Neural crest cell (in vitro differentiated cells): ENCODE measurements around the gene SIGLEC7. TPM values are rescaled to one million over a fixed set of nuclear protein-coding genes. Genes with fewer than 3 reads are reported as not detected.

Source experiments
- DNase-seq: peaks from one replicate; pipeline ENCODE4 v3.0.0; 2021; ENCODE audit warnings: low read depth, mixed read lengths, low spot score
- H3K27ac Mint-ChIP-seq: one replicate; pipeline ENCODE4 v1.8.0; 2021; ENCODE audit warnings: mild to moderate bottlenecking, mixed read lengths; ENCODE audit not compliant: unreplicated experiment
- H3K27me3 Mint-ChIP-seq: 2 replicates; pipeline ENCODE4 v1.8.0; 2021; ENCODE audit warnings: low read depth, mild to moderate bottlenecking, mixed read lengths
- H3K36me3 Mint-ChIP-seq: 2 replicates; pipeline ENCODE4 v1.8.0; 2021; ENCODE audit warnings: low read depth, mild to moderate bottlenecking, mixed read lengths
- H3K4me1 Mint-ChIP-seq: 2 replicates; pipeline ENCODE4 v1.8.0; 2021; ENCODE audit warnings: mixed read lengths
- H3K4me3 Mint-ChIP-seq: one replicate; pipeline ENCODE4 v1.8.0; 2021; ENCODE audit warnings: mild to moderate bottlenecking, mixed read lengths
- H3K9me3 Mint-ChIP-seq: 2 replicates; pipeline ENCODE4 v1.8.0; 2021; ENCODE audit warnings: mixed read lengths
- total RNA-seq: library from RNA; stranded (reverse); gene quantifications from 2 replicates; pipeline ENCODE4 v1.2.1, GENCODE V29; 2021
- TF ChIP-seq, protein P1 (sequence below): fragments of 200-600 bp; sonication (generic); conservative IDR thresholded peaks from 2 replicates; pipeline ENCODE4 v1.5.0; 2021; ENCODE audit warnings: antibody characterized with exemption, mild to moderate bottlenecking

SIGLEC7 gene
- total RNA-seq, 1 donor from 2014 or later = not detected

DNA sequence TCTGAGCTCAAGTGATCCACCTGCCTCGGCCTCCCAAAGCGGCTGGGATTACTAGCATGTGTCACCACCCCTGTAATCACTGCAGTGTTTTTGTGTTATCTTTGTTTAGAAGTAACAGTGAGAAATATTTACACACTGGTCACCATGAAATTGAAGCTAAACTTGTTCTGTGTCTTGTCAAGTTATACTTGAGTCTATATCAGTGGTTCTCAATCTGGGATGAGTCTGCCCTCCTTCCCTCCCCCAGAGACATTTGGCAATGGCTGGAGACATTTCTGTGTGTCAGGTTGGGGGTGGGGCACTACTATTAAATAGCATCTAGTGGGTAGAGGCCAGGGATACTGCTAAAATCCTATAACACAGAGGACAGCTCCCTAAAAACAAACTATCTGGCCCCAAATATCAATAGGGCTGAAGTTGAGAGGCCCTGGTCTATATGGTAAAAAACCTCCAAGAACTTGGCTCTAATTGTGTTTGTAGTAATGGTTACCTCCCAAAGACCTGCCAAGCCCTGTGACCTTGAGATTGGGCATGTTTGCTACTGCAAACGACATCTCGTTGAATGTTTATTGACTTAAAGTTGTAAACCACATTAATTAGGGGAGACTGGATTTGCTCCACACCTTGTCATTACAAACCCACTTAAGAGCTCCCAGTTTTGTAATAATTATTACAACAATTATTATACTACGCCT lies 40.8 kb upstream of the SIGLEC7 start:
- Mint-ChIP-seq H3K9me3 (no peaks in the 10 kb centered on the region), H3K27ac (no peak overlapping the region), H3K4me3 (no peak overlapping the region), H3K36me3 (no peaks in the 10 kb centered on the region), H3K27me3 (no peaks in the 10 kb centered on the region), H3K4me1 (no peaks in the 10 kb centered on the region)
- TF ChIP-seq, protein P1, sequence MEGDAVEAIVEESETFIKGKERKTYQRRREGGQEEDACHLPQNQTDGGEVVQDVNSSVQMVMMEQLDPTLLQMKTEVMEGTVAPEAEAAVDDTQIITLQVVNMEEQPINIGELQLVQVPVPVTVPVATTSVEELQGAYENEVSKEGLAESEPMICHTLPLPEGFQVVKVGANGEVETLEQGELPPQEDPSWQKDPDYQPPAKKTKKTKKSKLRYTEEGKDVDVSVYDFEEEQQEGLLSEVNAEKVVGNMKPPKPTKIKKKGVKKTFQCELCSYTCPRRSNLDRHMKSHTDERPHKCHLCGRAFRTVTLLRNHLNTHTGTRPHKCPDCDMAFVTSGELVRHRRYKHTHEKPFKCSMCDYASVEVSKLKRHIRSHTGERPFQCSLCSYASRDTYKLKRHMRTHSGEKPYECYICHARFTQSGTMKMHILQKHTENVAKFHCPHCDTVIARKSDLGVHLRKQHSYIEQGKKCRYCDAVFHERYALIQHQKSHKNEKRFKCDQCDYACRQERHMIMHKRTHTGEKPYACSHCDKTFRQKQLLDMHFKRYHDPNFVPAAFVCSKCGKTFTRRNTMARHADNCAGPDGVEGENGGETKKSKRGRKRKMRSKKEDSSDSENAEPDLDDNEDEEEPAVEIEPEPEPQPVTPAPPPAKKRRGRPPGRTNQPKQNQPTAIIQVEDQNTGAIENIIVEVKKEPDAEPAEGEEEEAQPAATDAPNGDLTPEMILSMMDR = no peak
- no peak for DNase-seq

DNA sequence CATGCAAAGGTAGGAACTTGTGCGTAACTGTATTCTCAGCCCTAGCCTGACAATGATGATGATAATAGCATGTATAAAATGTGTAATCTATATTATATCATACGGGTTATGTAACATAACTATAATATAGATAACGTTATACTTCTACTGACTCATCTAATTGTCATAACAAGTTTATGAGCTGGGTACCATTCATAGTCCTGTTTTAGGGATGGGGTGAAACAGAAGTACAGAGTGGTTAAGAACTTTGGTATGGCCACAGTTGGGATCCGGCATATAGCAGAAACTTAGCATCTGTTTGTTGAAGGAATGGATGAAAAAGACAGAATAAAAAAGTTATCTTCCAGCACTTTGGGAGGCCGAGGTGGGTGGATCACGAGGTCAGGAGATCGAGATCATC lies 39.1 kb upstream of the SIGLEC7 start:
- peaks cover 9% of the 10 kb centered on the region for H3K4me1 Mint-ChIP-seq
- TF ChIP-seq, protein P1 = no peak

DNA sequence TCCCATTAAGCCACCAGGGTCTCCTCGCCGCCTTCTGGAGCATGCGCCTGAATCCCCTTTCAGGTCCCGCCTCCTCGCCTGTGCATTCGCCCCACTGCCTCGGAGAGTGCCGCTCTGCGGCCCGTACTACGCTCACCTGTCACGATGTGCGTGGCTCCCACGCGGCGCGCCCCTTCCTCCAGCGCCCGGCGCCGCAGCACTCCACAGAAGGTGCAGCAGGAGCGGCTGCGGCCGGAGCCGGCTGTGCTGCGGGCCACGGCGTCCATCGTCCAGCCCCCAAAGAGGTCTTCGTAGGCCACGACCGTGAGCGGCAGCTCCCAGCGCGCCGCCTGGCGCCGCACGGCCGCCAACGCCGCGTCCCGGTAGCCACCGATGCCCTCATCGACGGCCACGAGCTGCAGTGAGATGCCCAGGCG lies 38.2 kb upstream of the SIGLEC7 start:
- peaks cover 6% of the 10 kb centered on the region for H3K27me3 Mint-ChIP-seq
- TF ChIP-seq, protein P1 = no peak
- H3K4me3 Mint-ChIP-seq = no peak overlapping the region
- H3K9me3 Mint-ChIP-seq = no peaks in the 10 kb centered on the region
- peaks cover 16% of the 10 kb centered on the region for H3K4me1 Mint-ChIP-seq
- H3K27ac Mint-ChIP-seq = no peak overlapping the region
- H3K36me3 Mint-ChIP-seq = no peaks in the 10 kb centered on the region
- no peak for DNase-seq

More for the DNA sequence above, 39.1 kb upstream of the SIGLEC7 start:
- Mint-ChIP-seq H3K27ac (no peak overlapping the region), H3K36me3 (no peaks in the 10 kb centered on the region), H3K9me3 (no peaks in the 10 kb centered on the region), H3K27me3 (no peaks in the 10 kb centered on the region), H3K4me3 (no peak overlapping the region)
- no peak for DNase-seq

DNA sequence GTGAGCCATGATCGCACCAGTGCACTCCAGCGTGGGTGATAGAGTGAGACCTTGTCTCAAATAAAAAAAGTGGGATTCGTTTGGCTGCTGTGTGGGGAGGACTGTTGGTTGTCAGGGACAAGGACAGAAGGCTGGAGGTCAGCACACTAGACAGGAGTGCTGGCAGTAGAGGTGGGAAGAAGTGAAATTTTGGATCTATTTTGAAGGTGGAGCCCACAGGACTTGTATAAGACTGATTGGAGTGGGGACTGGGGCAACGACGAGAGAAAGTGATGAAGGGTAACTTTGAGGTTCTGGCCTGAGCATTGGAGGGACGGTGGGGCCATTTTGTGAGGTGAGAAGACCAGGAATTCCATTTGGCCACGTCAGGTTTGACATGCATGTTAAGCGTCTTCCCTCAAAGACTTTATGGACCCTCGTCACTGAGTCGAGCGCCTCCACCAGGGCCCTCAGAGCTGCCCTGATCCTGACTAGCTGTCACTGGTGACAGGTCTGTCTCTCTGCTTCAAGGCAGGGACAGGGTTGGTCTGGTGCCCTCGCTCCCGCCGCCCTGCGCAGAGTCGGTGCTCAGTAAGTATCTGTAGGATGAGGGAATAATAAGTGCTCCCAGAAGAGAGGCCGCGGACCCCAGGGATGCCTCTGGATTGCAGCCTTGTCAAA lies 34.6 kb upstream of the SIGLEC7 start:
- TF ChIP-seq, protein P1 = peak; percentile 0
- no peaks in the 10 kb centered on the region for H3K36me3 Mint-ChIP-seq
- H3K27me3 Mint-ChIP-seq = peaks cover 10% of the 10 kb centered on the region
- no peaks in the 10 kb centered on the region for H3K9me3 Mint-ChIP-seq
- H3K4me1 Mint-ChIP-seq = peaks cover 16% of the 10 kb centered on the region
- H3K27ac Mint-ChIP-seq = peak overlapping the region; percentile 98
- DNase-seq = no peak
- peak overlapping the region; percentile 95 for H3K4me3 Mint-ChIP-seq

DNA sequence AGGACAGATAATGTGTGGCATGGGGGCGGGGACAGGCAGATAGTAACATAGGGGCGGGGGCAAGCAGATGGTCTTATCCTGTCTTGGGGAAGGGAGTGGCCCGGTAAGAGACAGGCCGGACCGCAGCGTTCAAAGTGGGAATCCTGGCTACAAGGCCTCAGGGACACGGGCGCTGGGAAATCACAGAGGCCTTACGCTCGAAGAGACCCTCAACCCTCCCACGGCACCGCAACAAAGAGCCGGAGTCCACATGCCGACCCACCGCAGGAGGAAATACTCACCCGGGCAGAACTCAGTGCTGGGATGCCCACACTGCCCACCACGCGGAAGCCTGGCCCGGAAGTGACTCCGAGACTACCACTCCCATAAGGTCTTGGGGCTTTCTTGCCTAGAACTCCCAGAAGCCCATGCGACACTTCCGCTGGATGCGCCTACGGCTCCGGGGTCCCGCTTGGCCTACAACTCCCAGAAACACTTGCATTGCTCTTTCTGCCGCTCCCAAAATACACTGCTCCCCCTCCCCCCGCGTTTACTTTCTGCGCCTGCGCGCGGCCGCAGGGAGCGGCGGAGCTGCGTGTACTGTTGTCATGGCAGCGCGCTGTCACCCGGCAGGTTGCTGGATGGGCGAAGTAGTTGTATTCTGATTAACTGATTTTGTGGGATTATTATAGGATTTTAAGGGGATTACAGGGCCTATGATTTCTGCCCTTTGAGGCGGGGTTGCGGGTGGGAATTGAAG lies 33.9 kb upstream of the SIGLEC7 start, which contains the start of gene CTU1:
Gene CTU1, minus strand, starts transcription at position 344 of the 739 bp plus-strand sequence. CDS start 3,840 bp downstream, outside the sequence.
- H3K36me3 Mint-ChIP-seq = no peaks in the 10 kb centered on the region
- peaks cover 10% of the 10 kb centered on the region for H3K27me3 Mint-ChIP-seq
- DNase-seq = peak; percentile 96
- H3K27ac Mint-ChIP-seq = peak within 1 kb of the TSS; percentile 98
- H3K9me3 Mint-ChIP-seq = no peaks in the 10 kb centered on the region
- peak within 1 kb of the TSS; percentile 95 for H3K4me3 Mint-ChIP-seq
- TF ChIP-seq, protein P1 = peak; percentile 28
- peaks cover 16% of the 10 kb centered on the region for H3K4me1 Mint-ChIP-seq
